ENCODE measurements around the gene TCEANC. TPM values are rescaled to one million over a fixed set of nuclear protein-coding genes. Genes with fewer than 3 reads are reported as not detected.

Gene TCEANC
- 10 to 100 TPM in 1 of 5 donors, 1 to 10 TPM in 4; 8.0 to 12.8 (median 9.5) TPM for total RNA-seq
- 17.3 TPM for total RNA-seq (2013)
- 3.0 to 24.4 (median 13.4) reads per million in 29 experiments for total RNA-seq

- Histone ChIP-seq H3K4me3 (ENCODE audit: control insufficient read depth in 1 of 2, extremely low read depth in 1 of 2, low read length in 1 of 2) (peak within 1 kb of the TSS; percentile 71 to 90), H3K4me1 (ENCODE audit: control insufficient read depth in 1 of 2, extremely low read depth in 1 of 2, insufficient read depth in 2 of 2, low read length in 2 of 2) (peaks cover 6% of the 10 kb centered on the region in 2 experiments), H3K9me3 (no peaks in the 10 kb centered on the region), H3K27ac (ENCODE audit: low read length) (peak within 1 kb of the TSS; percentile 97), H3K36me3 (ENCODE audit: control insufficient read depth in 2 of 2, extremely low read depth in 1 of 2, insufficient read depth in 1 of 2, low read length in 1 of 2) (peaks cover 0 to 10% of the 10 kb centered on the region in 2 donors), H3K27me3 (replicated peaks in 1 of 2; ENCODE audit: control insufficient read depth in 2 of 2, extremely low read depth in 1 of 2, insufficient read depth in 2 of 2, low read length in 1 of 2) (no peaks in the 10 kb centered on the region)
- Mint-ChIP-seq H3K27me3 (peaks cover 0 to 12% of the 10 kb centered on the region in 2 donors), H3K36me3 (peaks cover 11% of the 10 kb centered on the region), H3K4me1 (peaks cover 27 to 37% (median 30%) of the 10 kb centered on the region in 3 donors), H3K27ac (peak within 1 kb of the TSS; percentile 93 to 97), H3K9me3 (no peaks in the 10 kb centered on the region), H3K4me3 (peak within 1 kb of the TSS; percentile 86 to 94 (median 91))
- WGBS (ENCODE audit: insufficient coverage), result 0% methylated on average over 48 of the region's 54 CpGs
- DNase-seq (peak; percentile 87 to 98 (median 92)), ATAC-seq (replicated peaks in 1 of 4) (peak; percentile 96 to 98 (median 96))
- ChIA-PET POLR2A (interaction anchor here (0.6 to 1.0 kb wide), 4 partner anchors 35 to 1614 kb away, joined by 3 to 6 read pairs (median 4); partner anchors contain the start of genes OFD1 (in 1 of the 2) and TRAPPC2 (in 1 of the 2)), CTCF (interaction anchor here (0.5 to 1.0 kb wide), 4 partner anchors 9 to 100 kb away, joined by 3 to 4 read pairs (median 3); no protein-coding TSS in a partner anchor)
Measured at GRCh38 chrX:13652850-13653693, at the start of gene TCEANC. Gene TCEANC, plus strand, starts transcription at chrX:13653141. Its CDS starts 9,368 bp downstream, at chrX:13662509.

GRCh38 chrX:13605611-13606010 is 47.3 kb upstream of the TCEANC start:
- CTCF ChIA-PET, result no interaction called here
- POLR2A ChIA-PET, result no interaction called here
- no peak for ATAC-seq (replicated peaks in 1 of 4)

GRCh38 chrX:13607331-13607995 is 45.5 kb upstream of the TCEANC start:
- Histone ChIP-seq H3K36me3 (ENCODE audit: control insufficient read depth in 2 of 2, extremely low read depth in 1 of 2, insufficient read depth in 1 of 2, low read length in 1 of 2) (no peaks in the 10 kb centered on the region), H3K4me3 (ENCODE audit: control insufficient read depth in 1 of 2, extremely low read depth in 1 of 2, low read length in 1 of 2) (no peak overlapping the region), H3K27ac (ENCODE audit: low read length) (no peak overlapping the region), H3K27me3 (replicated peaks in 1 of 2; ENCODE audit: control insufficient read depth in 2 of 2, extremely low read depth in 1 of 2, insufficient read depth in 2 of 2, low read length in 1 of 2) (no peaks in the 10 kb centered on the region), H3K9me3 (no peaks in the 10 kb centered on the region), H3K4me1 (ENCODE audit: control insufficient read depth in 1 of 2, extremely low read depth in 1 of 2, insufficient read depth in 2 of 2, low read length in 2 of 2) (no peaks in the 10 kb centered on the region)
- Mint-ChIP-seq H3K4me1 (no peaks in the 10 kb centered on the region), H3K27ac (no peak overlapping the region), H3K36me3 (no peaks in the 10 kb centered on the region), H3K9me3 (no peaks in the 10 kb centered on the region), H3K27me3 (peaks cover 0 to 32% of the 10 kb centered on the region in 2 donors), H3K4me3 (no peak overlapping the region)
- DNase-seq, result no peak
- no CpG with 5 or more reads among the region's 6 CpGs for WGBS (ENCODE audit: insufficient coverage)
- ATAC-seq (replicated peaks in 1 of 4), result no peak
- POLR2A ChIA-PET, result no interaction called here
- CTCF ChIA-PET, result no interaction called here

More at GRCh38 chrX:13605611-13606010, 47.3 kb upstream of the TCEANC start:
- Mint-ChIP-seq H3K27ac (no peak overlapping the region), H3K9me3 (no peaks in the 10 kb centered on the region), H3K36me3 (no peaks in the 10 kb centered on the region), H3K4me3 (no peak overlapping the region), H3K4me1 (no peaks in the 10 kb centered on the region), H3K27me3 (peaks cover 2 to 40% of the 10 kb centered on the region in 2 donors)
- H3K9me3 ChIP-seq, result no peaks in the 10 kb centered on the region
- no peak overlapping the region for H3K4me3 ChIP-seq (ENCODE audit: control insufficient read depth in 1 of 2, extremely low read depth in 1 of 2, low read length in 1 of 2)
- H3K27me3 ChIP-seq (replicated peaks in 1 of 2; ENCODE audit: control insufficient read depth in 2 of 2, extremely low read depth in 1 of 2, insufficient read depth in 2 of 2, low read length in 1 of 2), result no peaks in the 10 kb centered on the region
- H3K36me3 ChIP-seq (ENCODE audit: control insufficient read depth in 2 of 2, extremely low read depth in 1 of 2, insufficient read depth in 1 of 2, low read length in 1 of 2), result no peaks in the 10 kb centered on the region
- H3K4me1 ChIP-seq (ENCODE audit: control insufficient read depth in 1 of 2, extremely low read depth in 1 of 2, insufficient read depth in 2 of 2, low read length in 2 of 2), result no peaks in the 10 kb centered on the region
- no CpG with 5 or more reads among the region's 1 CpG for WGBS (ENCODE audit: insufficient coverage)
- H3K27ac ChIP-seq (ENCODE audit: low read length), result no peak overlapping the region
- DNase-seq, result no peak

GRCh38 chrX:13607996-13608365 is 45.0 kb upstream of the TCEANC start:
- no peak overlapping the region for H3K27ac Mint-ChIP-seq
- Histone ChIP-seq H3K4me1 (ENCODE audit: control insufficient read depth in 1 of 2, extremely low read depth in 1 of 2, insufficient read depth in 2 of 2, low read length in 2 of 2) (no peaks in the 10 kb centered on the region), H3K9me3 (no peaks in the 10 kb centered on the region), H3K27me3 (replicated peaks in 1 of 2; ENCODE audit: control insufficient read depth in 2 of 2, extremely low read depth in 1 of 2, insufficient read depth in 2 of 2, low read length in 1 of 2) (no peaks in the 10 kb centered on the region), H3K27ac (ENCODE audit: low read length) (no peak overlapping the region), H3K36me3 (ENCODE audit: control insufficient read depth in 2 of 2, extremely low read depth in 1 of 2, insufficient read depth in 1 of 2, low read length in 1 of 2) (no peaks in the 10 kb centered on the region), H3K4me3 (ENCODE audit: control insufficient read depth in 1 of 2, extremely low read depth in 1 of 2, low read length in 1 of 2) (no peak overlapping the region)
- CTCF ChIA-PET, result no interaction called here
- POLR2A ChIA-PET, result no interaction called here
- DNase-seq (no peak), ATAC-seq (replicated peaks in 1 of 4) (no peak)
- H3K27me3 Mint-ChIP-seq, result peaks cover 0 to 27% of the 10 kb centered on the region in 2 donors
- H3K4me3 Mint-ChIP-seq, result no peak overlapping the region
- H3K36me3 Mint-ChIP-seq, result no peaks in the 10 kb centered on the region
- no peaks in the 10 kb centered on the region for H3K9me3 Mint-ChIP-seq
- H3K4me1 Mint-ChIP-seq, result no peaks in the 10 kb centered on the region
- no CpG with 5 or more reads among the region's 2 CpGs for WGBS (ENCODE audit: insufficient coverage)

GRCh38 chrX:13614154-13614553 is 38.8 kb upstream of the TCEANC start:
- Histone ChIP-seq H3K27ac (ENCODE audit: low read length) (no peak overlapping the region), H3K4me3 (ENCODE audit: control insufficient read depth in 1 of 2, extremely low read depth in 1 of 2, low read length in 1 of 2) (no peak overlapping the region), H3K27me3 (replicated peaks in 1 of 2; ENCODE audit: control insufficient read depth in 2 of 2, extremely low read depth in 1 of 2, insufficient read depth in 2 of 2, low read length in 1 of 2) (no peaks in the 10 kb centered on the region), H3K9me3 (no peaks in the 10 kb centered on the region), H3K36me3 (ENCODE audit: control insufficient read depth in 2 of 2, extremely low read depth in 1 of 2, insufficient read depth in 1 of 2, low read length in 1 of 2) (no peaks in the 10 kb centered on the region), H3K4me1 (ENCODE audit: control insufficient read depth in 1 of 2, extremely low read depth in 1 of 2, insufficient read depth in 2 of 2, low read length in 2 of 2) (no peaks in the 10 kb centered on the region)
- no peaks in the 10 kb centered on the region for H3K36me3 Mint-ChIP-seq
- no peak overlapping the region for H3K27ac Mint-ChIP-seq
- ChIA-PET CTCF (no interaction called here), POLR2A (no interaction called here)
- no peaks in the 10 kb centered on the region for H3K4me1 Mint-ChIP-seq
- ATAC-seq (replicated peaks in 1 of 4) (no peak), DNase-seq (no peak)
- peaks cover 0 to 8% of the 10 kb centered on the region in 2 donors for H3K27me3 Mint-ChIP-seq
- no peaks in the 10 kb centered on the region for H3K9me3 Mint-ChIP-seq
- H3K4me3 Mint-ChIP-seq, result no peak overlapping the region

- ATAC-seq (replicated peaks in 1 of 4), result no peak
- peaks cover 0 to 3% (median 0%) of the 10 kb centered on the region in 3 donors for H3K4me1 Mint-ChIP-seq
- CTCF ChIA-PET, result no interaction called here
- no peaks in the 10 kb centered on the region for H3K27me3 ChIP-seq (replicated peaks in 1 of 2; ENCODE audit: control insufficient read depth in 2 of 2, extremely low read depth in 1 of 2, insufficient read depth in 2 of 2, low read length in 1 of 2)
- no peak overlapping the region for H3K27ac Mint-ChIP-seq
- no peak overlapping the region for H3K27ac ChIP-seq (ENCODE audit: low read length)
- whole genome bisulfite sequencing (ENCODE audit: insufficient coverage), result no CpG with 5 or more reads among the region's 1 CpG
- no peak overlapping the region for H3K4me3 ChIP-seq (ENCODE audit: control insufficient read depth in 1 of 2, extremely low read depth in 1 of 2, low read length in 1 of 2)
- DNase-seq, result no peak
- H3K4me3 Mint-ChIP-seq, result no peak overlapping the region
- H3K36me3 Mint-ChIP-seq, result no peaks in the 10 kb centered on the region
- no peaks in the 10 kb centered on the region for H3K9me3 ChIP-seq
- no peaks in the 10 kb centered on the region for H3K9me3 Mint-ChIP-seq
- no peaks in the 10 kb centered on the region for H3K36me3 ChIP-seq (ENCODE audit: control insufficient read depth in 2 of 2, extremely low read depth in 1 of 2, insufficient read depth in 1 of 2, low read length in 1 of 2)
- no peaks in the 10 kb centered on the region for H3K4me1 ChIP-seq (ENCODE audit: control insufficient read depth in 1 of 2, extremely low read depth in 1 of 2, insufficient read depth in 2 of 2, low read length in 2 of 2)
- peaks cover 0 to 20% of the 10 kb centered on the region in 2 donors for H3K27me3 Mint-ChIP-seq
- POLR2A ChIA-PET, result no interaction called here
Measured at GRCh38 chrX:13620207-13620606, 32.7 kb upstream of the TCEANC start.
